HEK293T (cell line): ENCODE measurements around the gene CCDC87.

Experiments
- BHLHE40 ChIP-seq: fragments of 450-650 bp; IDR thresholded peaks from 2 replicates; pipeline ENCODE4 v1.6.1; 2016; ENCODE audit warnings: mild to moderate bottlenecking, moderate library complexity, borderline replicate concordance
- ELF4 ChIP-seq: fragments of 450-650 bp; IDR thresholded peaks from 2 replicates; pipeline ENCODE4 v1.6.1; 2017; ENCODE audit warnings: antibody characterized with exemption
- FOXA1 ChIP-seq: fragments of 450-650 bp; IDR thresholded peaks from 2 replicates; pipeline ENCODE4 v1.6.1; 2016; ENCODE audit warnings: mild to moderate bottlenecking
- FOXK2 ChIP-seq: fragments of 450-650 bp; IDR thresholded peaks from 2 replicates; pipeline ENCODE4 v1.6.1; 2016; ENCODE audit warnings: mild to moderate bottlenecking
- FOXM1 ChIP-seq: fragments of 450-650 bp; IDR thresholded peaks from 2 replicates; pipeline ENCODE4 v1.6.1; 2017; ENCODE audit warnings: mild to moderate bottlenecking, borderline replicate concordance
- NFRKB ChIP-seq: fragments of 450-650 bp; IDR thresholded peaks from 2 replicates; pipeline ENCODE4 v1.6.1; 2016; ENCODE audit warnings: mild to moderate bottlenecking, moderate library complexity
- SP1 ChIP-seq: fragments of 450-650 bp; IDR thresholded peaks from 2 replicates; pipeline ENCODE4 v1.6.1; 2017
- SUZ12 ChIP-seq: fragments of 450-650 bp; IDR thresholded peaks from 2 replicates; pipeline ENCODE4 v1.6.1; 2016; ENCODE audit warnings: mild to moderate bottlenecking
- TARDBP ChIP-seq: fragments of 450-650 bp; IDR thresholded peaks from 2 replicates; pipeline ENCODE4 v1.6.1; 2016
- ZNF384 ChIP-seq: fragments of 450-650 bp; IDR thresholded peaks from 2 replicates; pipeline ENCODE4 v1.6.1; 2016

GRCh38 chr11:66598993-66599392, 6.1 kb upstream of the CCDC87 start:
- TF ChIP-seq BHLHE40 = no peak
- TF ChIP-seq TARDBP = no peak
- no peak for TF ChIP-seq ELF4
- TF ChIP-seq NFRKB = no peak
- TF ChIP-seq SUZ12 = no peak
- TF ChIP-seq ZNF384 = no peak
- no peak for TF ChIP-seq FOXK2
- no peak for TF ChIP-seq SP1
- TF ChIP-seq FOXM1 = no peak
- no peak for TF ChIP-seq FOXA1
